ENCODE data around the gene ANKRD35.

DNA sequence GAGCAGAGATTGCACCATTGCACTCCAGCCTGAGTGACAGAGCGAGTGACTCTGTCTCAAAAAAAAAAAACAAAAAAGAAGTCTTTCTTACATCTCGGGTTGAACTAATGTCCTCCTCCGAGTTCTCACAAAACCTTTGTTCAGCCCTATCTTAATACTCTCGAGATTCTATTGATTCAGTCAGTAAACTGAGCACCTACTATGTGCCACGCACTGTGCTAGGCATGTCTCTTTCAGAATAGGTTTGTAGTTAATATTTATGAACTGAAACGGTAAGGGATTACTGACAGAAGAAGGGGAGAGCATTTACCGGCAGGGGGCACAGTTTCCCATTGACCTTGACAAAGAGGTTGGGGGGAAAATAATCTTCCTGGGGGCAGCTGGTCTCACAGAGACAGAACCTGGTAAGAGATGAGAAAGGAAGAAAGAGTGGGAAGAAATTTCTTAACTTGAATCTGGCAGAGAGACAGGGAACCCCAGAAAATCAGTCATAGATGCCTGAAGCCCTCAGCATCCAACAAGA is 30.2 kb downstream of the ANKRD35 start:
- TF ChIP-seq CTCF (IDR thresholded peaks at IDR 0.05) (no peak), POLR2AphosphoS5 (IDR thresholded peaks at IDR 0.05; ENCODE audit: low read depth, low read length) (no peak), FOSL2 (IDR thresholded peaks at IDR 0.05; ENCODE audit: borderline replicate concordance, low read depth) (no peak), TAF1 (IDR thresholded peaks at IDR 0.05; ENCODE audit: borderline replicate concordance, low read depth, low read length) (no peak), JUND (IDR thresholded peaks at IDR 0.05) (no peak), ZBTB33 (IDR thresholded peaks at IDR 0.05; ENCODE audit: borderline replicate concordance, low read depth) (no peak)
